DMS 273 (cell line): ENCODE measurements around the gene NTN5.
"Not testable (repeated sequence)": the region's sequence is repeated elsewhere in the genome, so short reads cannot be mapped to it uniquely, and the experiment has no call there.

Experiments used
- DNase-seq: peaks from one replicate; lab custom pipeline; 2025; ENCODE audit not compliant: unreplicated experiment; lab: John Stamatoyannopoulos, UW

The NTN5 gene

DNA sequence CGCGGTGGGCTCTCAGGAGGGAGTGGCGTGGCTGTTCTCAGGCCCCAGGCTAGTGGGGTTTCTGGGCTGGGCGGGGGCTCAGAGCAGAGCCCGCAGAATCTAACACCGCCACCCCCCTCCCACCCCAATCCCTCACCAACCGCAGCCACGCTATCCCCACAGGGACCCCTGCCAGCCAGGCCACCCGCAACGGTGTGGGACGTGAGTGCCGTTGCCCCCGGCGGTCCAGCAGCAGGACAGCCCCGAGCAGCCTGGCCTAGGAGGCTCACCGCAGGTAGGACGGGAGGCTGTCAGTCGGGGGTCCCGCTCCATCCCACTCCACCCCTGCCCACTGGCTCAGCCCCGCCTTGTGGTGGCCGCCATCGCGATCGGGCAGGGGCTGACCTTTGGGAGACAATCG is at the start of gene NTN5:
NTN5 (minus strand) TSS at position 24 of the 400 bp plus-strand sequence. CDS start 2,031 bp downstream, outside the sequence.
- DNase-seq: no peak

GRCh38 chr19:48722196-48722708 is 49.4 kb upstream of the NTN5 start:
- no peak for DNase-seq

DNA sequence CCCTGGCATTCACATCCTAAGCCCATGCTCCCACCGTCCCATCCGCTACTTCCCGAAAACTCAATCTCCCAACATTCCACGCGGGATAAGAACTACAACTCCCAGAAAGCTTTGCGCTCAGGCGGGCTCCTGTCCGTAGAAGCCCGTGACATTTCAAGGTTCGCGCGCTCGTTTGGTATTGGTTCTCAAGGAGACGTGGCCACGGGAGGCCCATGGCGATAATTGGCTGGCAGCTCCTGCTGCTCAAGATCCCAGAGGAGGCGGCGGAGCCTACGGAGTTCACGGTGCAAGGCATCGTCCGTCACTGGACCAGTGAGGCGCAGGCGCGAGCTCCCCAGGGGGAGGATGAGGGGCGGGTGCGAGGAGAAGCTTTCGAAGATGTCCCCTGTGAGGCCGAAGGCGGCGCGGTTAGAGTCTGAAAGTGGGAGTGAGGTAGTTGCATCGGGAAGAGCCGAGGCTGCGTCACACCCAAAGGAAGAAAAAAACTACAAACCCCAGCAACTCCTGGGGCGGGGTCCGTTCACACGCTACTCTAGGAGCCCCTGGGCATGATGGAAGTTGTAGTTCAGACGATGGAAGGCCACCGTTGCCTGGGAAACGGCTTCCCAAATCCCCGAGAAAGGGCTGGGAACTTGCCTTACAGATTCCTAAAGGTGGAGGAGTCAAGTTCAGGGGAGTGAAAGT is 47.9 kb upstream of the NTN5 start:
- DNase-seq: peak; percentile 100

DNA sequence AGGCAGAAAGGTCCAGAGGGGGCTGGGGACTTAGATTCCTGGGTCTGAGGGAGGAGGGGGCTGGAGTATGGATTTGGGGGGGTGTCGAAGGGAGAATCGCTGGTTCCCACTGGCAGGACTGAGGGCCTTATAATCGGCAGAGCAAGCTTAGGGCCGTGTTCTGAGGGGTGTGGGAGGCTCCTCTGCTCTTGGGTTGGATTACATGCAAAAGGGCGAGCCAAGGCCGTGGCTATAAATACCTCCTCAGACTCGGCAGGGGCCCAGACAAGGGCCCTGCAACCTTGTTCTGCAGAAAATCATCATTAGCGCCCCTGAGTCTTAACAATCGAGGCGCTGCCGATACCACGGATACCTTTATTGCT is 47.4 kb upstream of the NTN5 start:
- DNase-seq: no peak

- peak; percentile 46 for DNase-seq
Observed at GRCh38 chr19:48719263-48720171, 46.7 kb upstream of the NTN5 start, which contains the start of gene MAMSTR. MAMSTR (minus strand) TSS chr19:48719725; CDS start chr19:48719031, 694 bp downstream.

DNA sequence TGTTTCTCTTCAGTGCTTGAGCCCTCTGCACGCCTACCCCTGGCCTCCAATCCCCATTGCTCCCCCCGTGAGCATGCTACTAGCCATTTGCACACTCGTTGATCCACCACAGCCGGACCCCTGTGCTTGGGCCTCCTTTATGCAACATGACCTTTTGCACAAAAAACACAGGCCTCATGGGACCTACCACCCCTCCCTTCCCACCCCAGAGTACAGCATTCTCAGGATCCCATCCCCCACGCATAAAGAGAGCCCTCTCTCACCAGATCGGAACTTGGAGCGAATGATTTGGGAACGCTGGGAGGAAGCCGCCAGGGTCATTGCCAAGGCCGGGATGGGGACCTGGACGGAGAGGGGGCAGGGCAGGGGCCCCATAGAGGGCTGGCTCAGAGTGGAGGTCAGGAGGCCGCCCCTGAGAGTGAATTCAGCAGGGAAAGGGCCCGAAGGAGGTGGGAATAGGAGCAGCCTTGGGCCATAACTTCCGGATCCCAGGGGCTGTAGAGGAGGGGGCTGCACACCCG is 46.0 kb upstream of the NTN5 start:
- DNase-seq: no peak

DNA sequence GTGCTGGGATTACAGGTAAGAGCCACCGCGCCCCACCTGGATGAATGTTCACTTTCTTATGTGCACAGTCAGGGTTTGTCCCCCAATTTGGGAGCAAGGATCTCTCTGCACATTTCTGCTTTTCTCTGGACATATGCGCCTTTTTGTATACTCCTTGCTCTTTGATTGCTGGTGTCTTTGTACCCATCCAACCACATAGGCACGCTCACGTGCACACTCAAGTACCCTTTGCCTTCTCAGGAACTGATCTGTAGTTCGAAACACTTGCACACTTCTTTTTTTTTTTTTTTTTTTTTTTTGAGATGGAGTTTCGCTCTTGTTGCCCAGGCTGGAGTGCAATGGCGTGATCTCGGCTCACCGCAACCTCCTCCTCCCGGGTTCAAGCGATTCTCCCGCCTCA is 45.3 kb upstream of the NTN5 start:
- DNase-seq: not testable (repeated sequence)

DNA sequence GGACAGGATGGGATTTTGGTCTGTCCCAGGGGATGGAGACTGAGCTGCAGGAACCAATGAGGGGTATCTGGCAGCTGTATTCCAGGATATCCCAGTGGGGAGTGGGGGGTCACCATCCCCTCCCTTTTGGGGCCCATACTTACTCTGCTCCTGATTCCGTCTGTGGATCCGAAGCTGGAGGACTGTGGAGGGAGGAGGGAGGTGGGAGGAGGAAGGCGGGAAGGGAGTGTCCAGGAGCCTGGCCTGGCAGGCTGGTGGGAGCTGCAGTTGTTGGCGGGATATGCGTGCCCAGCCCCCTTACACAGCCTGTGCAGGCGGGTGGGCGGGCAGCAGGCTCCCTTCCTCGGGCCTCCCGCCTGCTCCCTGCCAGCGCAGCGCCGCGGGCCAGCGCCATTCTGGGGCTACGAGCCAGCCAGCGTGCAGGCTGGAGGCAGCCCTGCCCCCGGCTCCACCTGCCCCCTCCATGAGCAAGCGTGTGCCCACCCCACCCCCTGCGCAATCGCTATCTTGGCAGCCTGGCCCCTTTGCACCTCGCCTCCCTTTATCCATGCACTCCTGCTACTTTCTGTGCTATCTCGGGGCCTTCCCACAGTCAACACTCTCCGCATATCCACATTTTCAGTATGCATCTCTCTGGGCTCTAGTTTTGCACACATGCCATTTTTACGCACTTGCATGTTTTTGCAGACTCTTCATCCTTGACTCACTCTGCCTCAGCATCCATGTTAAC is 43.9 kb upstream of the NTN5 start:
- DNase-seq: peak; percentile 95

DNA sequence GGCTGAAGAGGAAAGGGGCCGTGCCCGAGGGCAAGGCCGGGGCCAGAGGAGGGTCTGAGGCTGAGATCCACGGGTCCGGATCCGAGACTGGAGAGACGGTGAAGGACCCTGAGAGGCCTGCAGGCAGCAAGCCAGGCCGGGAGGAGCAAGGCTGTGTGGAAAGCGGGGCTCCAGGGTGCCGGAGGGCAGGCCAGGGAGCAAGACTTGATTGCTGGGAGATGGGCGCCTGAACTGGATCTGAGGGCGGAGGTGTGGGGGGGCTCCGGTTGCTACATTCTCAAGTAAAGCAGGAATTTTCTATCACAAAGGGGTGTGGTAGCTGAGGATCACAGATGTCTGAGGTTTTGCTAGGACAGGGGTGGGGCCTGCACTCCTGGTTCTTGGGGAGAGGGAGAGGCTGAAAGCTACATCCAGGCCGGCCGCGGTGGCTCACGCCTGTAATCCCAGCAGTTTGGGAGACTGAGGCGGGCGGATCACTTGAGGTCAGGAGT is 42.9 kb upstream of the NTN5 start:
- DNase-seq: peak; percentile 83

DNA sequence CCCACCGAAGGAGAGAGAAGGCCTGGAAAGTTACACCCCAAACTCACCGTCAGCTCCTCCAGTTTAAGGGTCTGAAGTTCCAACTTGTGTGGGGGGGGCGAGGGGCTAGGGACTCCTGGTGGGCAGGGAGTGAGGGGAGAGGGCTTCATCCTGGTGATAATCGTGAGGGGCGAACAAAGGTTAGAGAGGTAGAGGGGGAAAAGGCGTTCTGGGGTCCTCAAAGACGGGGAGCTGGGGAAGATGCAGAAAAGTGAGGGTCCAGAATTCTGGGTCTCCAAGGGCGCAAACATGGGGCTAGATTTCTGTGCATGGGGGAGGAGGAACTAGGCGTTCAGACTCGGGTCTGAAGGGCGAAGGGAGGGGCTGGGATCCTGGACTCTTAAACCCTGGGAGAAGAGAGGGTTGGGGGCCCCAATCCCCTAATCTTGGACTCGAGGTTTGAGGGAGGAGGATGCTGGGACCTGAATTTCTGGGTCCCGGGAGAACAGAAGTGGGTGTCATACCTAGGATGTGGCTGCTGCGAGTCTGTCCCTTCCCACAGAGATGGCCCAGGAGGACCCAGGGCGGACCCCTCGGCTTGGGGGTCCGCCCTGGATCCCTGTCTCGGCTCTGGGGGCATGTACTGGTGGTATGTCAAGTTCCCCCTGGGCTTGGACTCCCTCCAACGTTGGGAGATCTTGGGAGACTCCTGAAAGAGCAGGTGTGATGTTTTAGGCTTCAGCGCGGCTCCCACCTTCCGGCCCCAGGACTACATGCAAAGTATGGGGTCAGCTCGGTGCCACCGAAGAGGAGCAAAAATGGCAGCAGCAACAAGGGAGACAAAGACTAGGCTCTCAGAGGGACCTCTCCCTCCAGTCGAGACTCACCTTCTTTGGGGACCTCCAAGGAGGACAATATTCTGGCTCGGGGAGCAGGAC is 42.2 kb upstream of the NTN5 start:
- peak; percentile 68 for DNase-seq

- peak; percentile 100 for DNase-seq
Observed at GRCh38 chr19:48713864-48714755, 41.3 kb upstream of the NTN5 start.

DNA sequence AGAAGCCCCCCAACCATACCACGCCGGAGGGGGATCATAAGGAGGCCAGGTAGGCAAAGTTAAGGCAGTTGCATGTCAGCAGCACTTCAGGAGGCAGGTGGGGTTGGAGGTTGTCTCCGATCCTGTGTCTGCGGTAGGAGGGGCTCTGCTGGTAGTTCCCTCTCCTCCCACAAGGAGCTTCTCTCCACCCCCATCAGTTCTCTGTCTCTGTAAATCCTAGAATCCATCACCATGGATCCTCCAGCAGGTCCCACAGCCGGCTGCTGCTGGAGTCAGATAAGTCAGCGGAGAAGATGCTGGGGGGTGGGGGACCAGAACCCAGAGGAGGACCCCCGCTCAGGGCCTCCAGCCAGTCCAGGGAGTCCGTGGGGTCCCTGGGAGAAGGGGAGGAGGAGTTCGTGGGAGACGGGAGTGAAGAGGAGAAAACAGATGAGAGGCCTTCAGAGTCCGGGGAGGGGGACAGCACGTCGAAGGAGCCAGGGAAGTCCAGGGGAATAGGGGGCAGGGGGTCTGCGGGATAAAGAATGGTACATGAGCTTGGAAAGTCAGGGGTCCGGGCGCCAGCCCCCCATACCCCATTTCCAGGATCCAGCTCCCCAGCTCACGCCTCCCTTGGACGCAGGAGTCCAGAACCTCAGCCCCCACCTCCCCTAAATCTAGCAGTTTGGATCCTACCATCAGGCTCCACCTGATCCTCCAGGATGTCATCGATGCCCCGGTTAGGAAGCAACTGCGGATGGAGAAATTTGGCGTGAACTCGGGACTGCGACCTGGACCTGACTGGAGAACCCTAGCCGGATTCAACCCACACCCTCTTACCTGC is 40.4 kb upstream of the NTN5 start:
- DNase-seq: peak; percentile 38

- no peak for DNase-seq
Observed at GRCh38 chr19:48711106-48711662, 38.4 kb upstream of the NTN5 start.

DNA sequence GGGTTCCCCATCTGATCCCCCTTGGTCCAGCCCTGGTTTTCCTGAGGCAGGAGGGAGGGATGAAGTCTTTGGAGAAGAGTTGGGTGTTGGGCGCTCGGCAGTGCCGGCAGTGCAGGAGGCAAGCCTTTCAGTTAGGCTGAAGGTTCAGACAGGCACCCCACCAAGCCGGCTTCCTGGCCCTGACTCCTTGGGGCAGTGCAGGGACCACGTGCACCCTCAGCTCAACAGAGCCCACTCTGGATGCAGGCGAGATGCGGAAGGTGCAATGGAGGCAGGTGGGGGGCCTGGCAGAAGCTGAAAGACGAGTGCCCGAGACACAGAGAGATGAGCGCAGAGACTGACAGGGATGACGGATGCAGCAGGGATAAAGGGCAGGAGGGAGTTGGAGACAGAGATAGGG is 35.7 kb upstream of the NTN5 start:
- no peak for DNase-seq

DNA sequence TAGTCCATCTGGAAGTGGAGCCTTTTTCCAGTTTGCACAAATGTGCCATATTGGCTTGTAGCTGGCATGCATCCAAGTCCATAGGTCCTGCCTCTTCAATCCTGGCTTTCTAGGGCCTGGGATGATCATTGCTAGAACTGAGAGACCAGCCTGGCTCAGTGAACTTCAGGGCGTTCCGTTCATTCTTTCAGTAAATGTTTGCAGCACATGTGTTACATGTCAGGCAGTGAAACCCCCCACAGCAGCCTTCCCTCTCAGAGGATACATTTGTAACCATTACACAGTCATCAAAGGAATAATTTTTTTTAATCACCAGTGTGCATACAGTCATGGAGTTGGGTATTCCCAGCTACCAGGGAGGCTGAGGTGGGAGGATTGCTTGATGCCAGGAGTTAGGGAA is 32.6 kb upstream of the NTN5 start:
- DNase-seq: peak; percentile 82

DNA sequence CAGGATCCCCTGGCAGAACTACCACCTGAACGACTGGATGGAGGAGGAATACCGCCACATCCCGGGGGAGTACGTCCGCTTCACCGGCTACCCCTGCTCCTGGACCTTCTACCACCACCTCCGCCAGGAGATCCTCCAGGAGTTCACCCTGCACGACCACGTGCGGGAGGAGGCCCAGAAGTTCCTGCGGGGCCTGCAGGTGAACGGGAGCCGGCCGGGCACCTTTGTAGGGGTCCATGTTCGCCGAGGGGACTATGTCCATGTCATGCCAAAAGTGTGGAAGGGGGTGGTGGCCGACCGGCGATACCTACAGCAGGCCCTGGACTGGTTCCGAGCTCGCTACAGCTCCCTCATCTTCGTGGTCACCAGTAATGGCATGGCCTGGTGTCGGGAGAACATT is 30.5 kb upstream of the NTN5 start:
- DNase-seq: no peak

- no peak for DNase-seq
Observed at GRCh38 chr19:48702701-48703100, 29.9 kb upstream of the NTN5 start.

- no peak for DNase-seq
Observed at GRCh38 chr19:48698046-48698445, 25.2 kb upstream of the NTN5 start.
